GM12878 (cell line): ENCODE measurements around the gene ABCB8. TPM values are rescaled to one million over a fixed set of nuclear protein-coding genes. Genes with fewer than 3 reads are reported as not detected.

Source experiments
- ATAC-seq: fragments of 200-7000 bp; cut with Tn5 transposase; 3 replicates; pipeline ENCODE4 v1.9.1; 2020; ENCODE audit warnings: mild to moderate bottlenecking, moderate library complexity
- BruUV-seq: library from RNA; stranded (reverse); fragments of 400-500 nt; replicated peaks from 2 replicates; lab custom pipeline; 2021; lab: Mats Ljungman, UMichigan
- CTCF ChIA-PET: fragments of 300-600 bp; sonication (Branson Sonifier 250); formaldehyde crosslinking; extraction: SDS; loops from one replicate; lab custom pipeline; 2021; ENCODE audit warnings: inconsistent platforms; lab: Yijun Ruan, JAX
- POLR2A ChIA-PET: fragments of 350-600 bp; formaldehyde crosslinking; extraction: SDS; loops from one replicate; lab custom pipeline; 2021; ENCODE audit warnings: inconsistent platforms; lab: Charles Lee
- RAD21 ChIA-PET: fragments of 300-600 bp; sonication (Branson Sonifier 250); formaldehyde crosslinking; loops from one replicate; lab custom pipeline; 2023; ENCODE audit warnings: antibody characterized with exemption; ENCODE audit not compliant: unreplicated experiment; lab: Charles Lee
- SMC1A ChIA-PET: fragments of 300-600 bp; sonication (Branson Sonifier 250); formaldehyde crosslinking; loops from one replicate; lab custom pipeline; 2023; ENCODE audit not compliant: unreplicated experiment, uncharacterized antibody; lab: Charles Lee
- DNase-seq: peaks from one replicate; pipeline ENCODE4 v3.0.0-alpha.2; 2011; ENCODE audit warnings: low read depth, low spot score
- FAIRE-seq: peaks from 3 replicates; lab custom pipeline; 2011; peaks lifted over from hg19 to GRCh38; lab: Jason Lieb, UNC
- H2AFZ ChIP-seq: 2 replicates; pipeline ENCODE4 v1.6.0; 2011; ENCODE audit warnings: low read depth, low read length, control low read depth; ENCODE audit not compliant: control insufficient read depth
- H3K27ac ChIP-seq: 2 replicates; pipeline ENCODE4 v1.5.1; 2011; ENCODE audit warnings: control low read depth; ENCODE audit not compliant: control insufficient read depth, insufficient read depth
- H3K27me3 ChIP-seq, 2 experiments: replicated peaks in 1 of 2; 2 replicates each; pipeline versions ENCODE4 v1.6.0 to v1.6.1; 2011; ENCODE audit warnings: low read length in 1 of 2; ENCODE audit not compliant: control insufficient read depth in 2 of 2, insufficient read depth in 2 of 2
- H3K36me3 ChIP-seq, 2 experiments: 2 replicates each; pipeline ENCODE4 v1.5.1; 2011; ENCODE audit warnings: low read length in 1 of 2; ENCODE audit not compliant: control insufficient read depth in 2 of 2, insufficient read depth in 2 of 2
- H3K4me1 ChIP-seq: 2 replicates; pipeline ENCODE4 v1.6.1; 2011; ENCODE audit warnings: mild to moderate bottlenecking, low read length, moderate library complexity, mixed read lengths; ENCODE audit not compliant: control insufficient read depth, insufficient read depth
- H3K4me2 ChIP-seq: 2 replicates; pipeline ENCODE4 v1.6.0; 2011; ENCODE audit warnings: control low read depth; ENCODE audit not compliant: control insufficient read depth, insufficient read depth
- H3K4me3 ChIP-seq: fragments of 200-600 bp; sonication (generic); 2 replicates; pipeline ENCODE4 v1.5.1; 2016
- H3K79me2 ChIP-seq: 2 replicates; pipeline ENCODE4 v1.6.0; 2011; ENCODE audit warnings: low read length; ENCODE audit not compliant: control insufficient read depth, insufficient read depth
- H3K9ac ChIP-seq: 2 replicates; pipeline ENCODE4 v1.8.0; 2011; ENCODE audit warnings: low read length, control low read depth, mixed read lengths; ENCODE audit not compliant: control insufficient read depth, insufficient read depth
- H3K9me3 ChIP-seq: replicated peaks from 3 replicates; pipeline ENCODE4 v1.5.1; 2011; ENCODE audit warnings: mild to moderate bottlenecking, low read length; ENCODE audit not compliant: control insufficient read depth, insufficient read depth
- H4K20me1 ChIP-seq: 2 replicates; pipeline ENCODE4 v1.6.0; 2011; ENCODE audit not compliant: control insufficient read depth, insufficient read depth
- CBFB ChIP-seq: IDR thresholded peaks from 2 replicates; pipeline ENCODE4 v1.6.1; 2016; ENCODE audit warnings: antibody characterized with exemption, low read depth
- CHD2 ChIP-seq: IDR thresholded peaks from 2 replicates; pipeline ENCODE4 v1.6.1; 2011; ENCODE audit warnings: low read depth, low read length, improper control_type of control experiment, borderline replicate concordance
- CUX1 ChIP-seq: IDR thresholded peaks from 2 replicates; pipeline ENCODE4 v1.6.1; 2012; ENCODE audit warnings: improper control_type of control experiment, low read depth, low read length; ENCODE audit not compliant: insufficient replicate concordance
- E2F4 ChIP-seq: IDR thresholded peaks from 2 replicates; pipeline ENCODE4 v1.6.1; 2012; ENCODE audit warnings: low read depth, low read length, improper control_type of control experiment
- FOXK2 ChIP-seq: fragments of 450-650 bp; IDR thresholded peaks from 2 replicates; pipeline ENCODE4 v1.6.1; 2017; ENCODE audit warnings: mild to moderate bottlenecking, moderate library complexity
- IRF3 ChIP-seq: fragments of 450-650 bp; IDR thresholded peaks from 2 replicates; pipeline ENCODE4 v1.6.1; 2014; ENCODE audit warnings: mild to moderate bottlenecking
- MEF2B ChIP-seq: fragments of 450-650 bp; IDR thresholded peaks from 2 replicates; pipeline ENCODE4 v1.6.1; 2018; ENCODE audit warnings: mild to moderate bottlenecking, moderate library complexity; ENCODE audit not compliant: partially characterized antibody, poor library complexity, severe bottlenecking
- PBX3 ChIP-seq: IDR thresholded peaks from 2 replicates; pipeline ENCODE4 v1.6.1; 2011; ENCODE audit warnings: mild to moderate bottlenecking, low read depth, low read length, moderate library complexity; ENCODE audit not compliant: insufficient replicate concordance
- RAD51 ChIP-seq: fragments of 450-650 bp; IDR thresholded peaks from 2 replicates; pipeline ENCODE4 v1.6.1; 2016; ENCODE audit warnings: moderate library complexity, mild to moderate bottlenecking, inconsistent platforms
- RELB ChIP-seq: fragments of 450-650 bp; IDR thresholded peaks from 2 replicates; pipeline ENCODE4 v1.6.1; 2017; ENCODE audit warnings: low read depth, mild to moderate bottlenecking, moderate library complexity
- SIN3A ChIP-seq: IDR thresholded peaks from 2 replicates; pipeline ENCODE4 v1.6.1; 2012; ENCODE audit warnings: low read depth, low read length, improper control_type of control experiment
- SUZ12 ChIP-seq: fragments of 200-600 bp; sonication (generic); IDR thresholded peaks from one replicate; pipeline ENCODE4 v1.6.1; 2018; ENCODE audit warnings: antibody characterized with exemption, mild to moderate bottlenecking; ENCODE audit not compliant: unreplicated experiment
- USF2 ChIP-seq: IDR thresholded peaks from 2 replicates; pipeline ENCODE4 v1.6.1; 2011; ENCODE audit warnings: low read depth, low read length, improper control_type of control experiment, borderline replicate concordance
- WGBS: methylation state at CpG from one replicate; pipeline ENCODE4 v1.1.6; 2016; ENCODE audit warnings: low lambda C conversion rate; ENCODE audit not compliant: insufficient replicate concordance, insufficient coverage; ENCODE audit errors: missing lambda C conversion rate; 5-methylcytosine and 5-hydroxymethylcytosine counted together
- in situ Hi-C: fragments of 300-500 bp; cut with MboI; formaldehyde crosslinking; loops from 9 replicates; pipeline ENCODE4 v1.14.3; 2018; ENCODE audit warnings: mixed read lengths
- intact Hi-C: fragments of 100-400 bp; cut with micrococcal nuclease; formaldehyde crosslinking; loops from one replicate; pipeline ENCODE4 v1.14.2; 2022; ENCODE audit not compliant: unreplicated experiment
- polyA plus RNA-seq, 11 experiments: library from polyadenylated mRNA; depleted of rRNA in 4 of 11; unstranded in 6 of 11; stranded (reverse) in 5 of 11; fragments of >200 nt; fragmentation: Nextera tagmentation in 4 of 11; fragmentation: Illumina TruSeq in 1 of 11; extraction: Ambion mirVana in 4 of 11; extraction: Trizol in 1 of 11; gene quantifications; 1 replicate in 1 of 11; 2 replicates in 10 of 11; pipeline versions ENCODE4 v1.2.1 to v1.2.3, GENCODE V29; 2011 to 2016; ENCODE audit warnings: inconsistent platforms in 2 of 11, missing spikeins in 2 of 11, low read depth in 1 of 11
- total RNA-seq, 4 experiments: library from RNA; depleted of rRNA in 3 of 4; stranded (reverse); fragments of >200 nt in 3 of 4; fragmentation: Illumina TruSeq in 1 of 4; extraction: Trizol in 1 of 4; gene quantifications; 2 replicates each; pipeline versions ENCODE4 v1.2.1 to v1.2.3, GENCODE V29; 2013 to 2021

The ABCB8 gene
- total and polyA plus RNA-seq, 10 of the 15 experiments (the other 5 are each of a cell fraction or from before 2014, with no cell fraction given): 0.77 to 34.8 (median 18.9) TPM

- Histone ChIP-seq H3K4me2 (no peak overlapping the region), H4K20me1 (no peaks in the 10 kb centered on the region), H2AFZ (no peak overlapping the region), H3K27ac (no peak overlapping the region), H3K4me1 (peaks cover 15% of the 10 kb centered on the region), H3K9ac (no peak overlapping the region), H3K36me3 (peaks cover 9 to 12% of the 10 kb centered on the region in 2 experiments; a peak in 3 of 4 replicates), H3K79me2 (peaks cover 19% of the 10 kb centered on the region), H3K4me3 (no peak overlapping the region), H3K9me3 (no peaks in the 10 kb centered on the region), H3K27me3 (no peaks in the 10 kb centered on the region)
- no peak for DNase-seq
- no peak for FAIRE-seq
- RAD21 ChIA-PET: no interaction called here
- no TSS peak for BruUV-seq
- SMC1A ChIA-PET: no interaction called here
- POLR2A ChIA-PET: no interaction called here
- ATAC-seq: no peak
- intact Hi-C loops: no loop called here
- in situ Hi-C loops: no loop called here
- CTCF ChIA-PET: interaction anchor here (0.6 kb wide), 1 partner anchor 1408 kb away, joined by 3 read pairs; no protein-coding TSS in a partner anchor
- 100% methylated on average over 8 of the region's 11 CpGs for WGBS
- TF ChIP-seq CUX1 (no peak), CBFB (no peak), SUZ12 (no peak), MEF2B (no peak), RAD51 (no peak), SIN3A (no peak), CHD2 (no peak), E2F4 (no peak), IRF3 (no peak), PBX3 (no peak), USF2 (no peak), FOXK2 (no peak), RELB (no peak)
Measured at GRCh38 chr7:151063212-151063561, 34.9 kb downstream of the ABCB8 start.
